AG10803 (cell line): ENCODE data around the gene CLTCL1.

ENCODE experiments used
- DNase-seq: peaks from one replicate; pipeline ENCODE4 v3.0.0; 2010; ENCODE audit warnings: low read depth
- H3K4me3 ChIP-seq: 2 replicates; pipeline ENCODE4 v1.5.1; 2011; ENCODE audit warnings: mild to moderate bottlenecking, low read length, control low read depth
- TF ChIP-seq, protein P1 (sequence below): conservative IDR thresholded peaks from 2 replicates; pipeline ENCODE4 v1.5.1; 2011; ENCODE audit warnings: mild to moderate bottlenecking, low read length, control low read depth, inconsistent platforms

Gene CLTCL1

DNA sequence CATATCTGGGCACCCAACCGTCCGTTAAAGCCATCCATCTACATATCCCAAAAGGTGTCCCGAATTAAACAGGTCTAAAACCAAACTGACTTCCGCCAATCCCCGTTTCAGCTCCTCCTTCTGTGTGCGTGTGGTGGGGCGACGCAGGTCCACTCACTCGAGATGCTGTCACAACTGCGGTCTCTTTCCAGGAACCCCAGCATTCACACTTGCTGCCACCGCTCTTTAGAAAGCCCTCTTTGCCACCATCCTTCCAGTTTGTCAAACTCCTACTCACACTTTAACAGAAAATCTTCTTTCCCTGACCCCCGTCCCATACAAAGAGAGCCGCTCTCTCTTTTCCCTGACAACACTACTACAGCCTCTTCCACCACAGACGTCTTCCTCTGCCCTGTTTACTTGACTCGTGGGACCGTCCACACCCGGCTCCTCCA, 147.5 kb downstream of the CLTCL1 start:
- peak; percentile 15 for DNase-seq
- peak overlapping the region; percentile 98 for H3K4me3 ChIP-seq
- TF ChIP-seq, protein P1, sequence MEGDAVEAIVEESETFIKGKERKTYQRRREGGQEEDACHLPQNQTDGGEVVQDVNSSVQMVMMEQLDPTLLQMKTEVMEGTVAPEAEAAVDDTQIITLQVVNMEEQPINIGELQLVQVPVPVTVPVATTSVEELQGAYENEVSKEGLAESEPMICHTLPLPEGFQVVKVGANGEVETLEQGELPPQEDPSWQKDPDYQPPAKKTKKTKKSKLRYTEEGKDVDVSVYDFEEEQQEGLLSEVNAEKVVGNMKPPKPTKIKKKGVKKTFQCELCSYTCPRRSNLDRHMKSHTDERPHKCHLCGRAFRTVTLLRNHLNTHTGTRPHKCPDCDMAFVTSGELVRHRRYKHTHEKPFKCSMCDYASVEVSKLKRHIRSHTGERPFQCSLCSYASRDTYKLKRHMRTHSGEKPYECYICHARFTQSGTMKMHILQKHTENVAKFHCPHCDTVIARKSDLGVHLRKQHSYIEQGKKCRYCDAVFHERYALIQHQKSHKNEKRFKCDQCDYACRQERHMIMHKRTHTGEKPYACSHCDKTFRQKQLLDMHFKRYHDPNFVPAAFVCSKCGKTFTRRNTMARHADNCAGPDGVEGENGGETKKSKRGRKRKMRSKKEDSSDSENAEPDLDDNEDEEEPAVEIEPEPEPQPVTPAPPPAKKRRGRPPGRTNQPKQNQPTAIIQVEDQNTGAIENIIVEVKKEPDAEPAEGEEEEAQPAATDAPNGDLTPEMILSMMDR, result no peak

DNA sequence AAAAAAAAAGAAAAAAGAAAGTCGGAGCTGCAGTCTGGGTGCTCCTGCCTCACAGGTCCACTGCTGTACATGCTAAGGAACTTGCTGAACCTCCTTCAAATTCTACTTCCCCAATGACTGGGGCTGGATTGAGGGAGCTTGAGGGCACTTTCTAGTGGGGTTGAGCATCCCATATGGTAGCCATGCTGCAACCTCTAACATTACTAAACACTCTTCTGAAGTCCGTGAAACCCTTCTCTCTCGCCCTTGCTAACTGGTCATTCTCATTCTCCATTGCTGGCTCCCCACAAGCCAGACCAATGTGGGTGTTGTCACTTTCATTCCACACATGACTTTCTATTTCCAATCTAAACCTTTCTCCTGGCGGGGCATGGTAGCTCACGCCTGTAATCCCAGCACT, 148.3 kb downstream of the CLTCL1 start:
- DNase-seq, result no peak
- TF ChIP-seq, protein P1, result no peak
- peak overlapping the region; percentile 18; the same call in 1 of the 2 replicates for H3K4me3 ChIP-seq

DNA sequence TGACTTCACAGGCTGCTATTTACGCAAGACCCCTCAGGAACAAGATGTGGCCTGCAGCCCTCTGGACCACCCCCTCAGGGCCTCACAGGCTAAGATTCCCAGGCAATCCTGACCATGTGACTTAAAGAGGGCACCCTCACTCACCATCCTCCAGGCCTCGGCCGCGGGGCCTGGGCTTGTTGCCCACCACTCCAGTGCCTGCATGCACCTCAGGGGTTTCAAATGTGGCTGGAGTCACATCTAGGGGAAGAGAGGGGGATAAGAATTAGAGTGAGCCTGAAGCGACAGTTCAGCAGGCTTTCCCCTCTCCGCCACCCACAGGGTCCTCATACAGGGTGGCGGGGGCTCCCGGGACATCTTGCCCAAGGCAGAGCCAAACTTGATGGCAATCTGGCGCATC, 149.1 kb downstream of the CLTCL1 start:
- TF ChIP-seq, protein P1, result no peak
- DNase-seq, result no peak
- no peak overlapping the region for H3K4me3 ChIP-seq

DNA sequence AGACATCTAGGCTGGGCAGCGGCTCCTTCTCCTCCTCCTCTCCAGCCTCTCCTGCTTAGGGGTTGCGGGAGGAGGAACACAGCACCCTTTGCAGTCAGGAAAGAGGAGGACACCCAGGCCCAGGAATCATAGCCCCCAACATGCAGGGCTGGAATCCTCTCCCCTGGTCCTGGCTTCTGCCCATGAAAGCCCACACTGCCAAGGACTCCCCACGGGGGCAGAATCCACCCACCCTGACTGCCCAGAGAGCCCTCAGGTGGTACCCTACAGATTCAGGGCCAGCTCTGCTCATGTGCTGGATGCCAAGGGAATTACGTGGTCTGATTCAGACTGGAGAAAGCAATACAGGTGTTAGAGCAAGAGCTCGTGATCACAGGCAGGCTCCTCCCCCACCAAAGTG, 151.5 kb downstream of the CLTCL1 start:
- H3K4me3 ChIP-seq, result no peak overlapping the region
- TF ChIP-seq, protein P1, result no peak
- DNase-seq, result no peak

DNA sequence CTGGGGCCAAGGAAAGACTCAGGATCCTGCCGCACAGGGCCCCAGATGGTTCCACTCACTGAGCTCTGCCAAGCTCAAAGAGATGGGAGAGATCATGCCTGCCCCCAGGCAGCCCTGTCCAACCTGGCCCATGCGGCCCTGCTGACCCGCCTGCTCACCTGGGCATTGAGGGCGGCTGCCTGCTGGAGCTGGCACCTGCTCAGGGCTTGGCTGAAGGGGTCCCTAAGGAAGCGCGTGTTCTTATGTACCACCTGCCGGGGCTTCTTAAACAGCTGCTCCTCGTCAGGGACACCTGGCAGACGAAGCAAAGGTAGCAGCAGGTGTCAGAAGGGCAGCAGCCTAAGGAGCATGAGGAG, 152.5 kb downstream of the CLTCL1 start:
- no peak overlapping the region for H3K4me3 ChIP-seq
- no peak for DNase-seq
- TF ChIP-seq, protein P1, result no peak

DNA sequence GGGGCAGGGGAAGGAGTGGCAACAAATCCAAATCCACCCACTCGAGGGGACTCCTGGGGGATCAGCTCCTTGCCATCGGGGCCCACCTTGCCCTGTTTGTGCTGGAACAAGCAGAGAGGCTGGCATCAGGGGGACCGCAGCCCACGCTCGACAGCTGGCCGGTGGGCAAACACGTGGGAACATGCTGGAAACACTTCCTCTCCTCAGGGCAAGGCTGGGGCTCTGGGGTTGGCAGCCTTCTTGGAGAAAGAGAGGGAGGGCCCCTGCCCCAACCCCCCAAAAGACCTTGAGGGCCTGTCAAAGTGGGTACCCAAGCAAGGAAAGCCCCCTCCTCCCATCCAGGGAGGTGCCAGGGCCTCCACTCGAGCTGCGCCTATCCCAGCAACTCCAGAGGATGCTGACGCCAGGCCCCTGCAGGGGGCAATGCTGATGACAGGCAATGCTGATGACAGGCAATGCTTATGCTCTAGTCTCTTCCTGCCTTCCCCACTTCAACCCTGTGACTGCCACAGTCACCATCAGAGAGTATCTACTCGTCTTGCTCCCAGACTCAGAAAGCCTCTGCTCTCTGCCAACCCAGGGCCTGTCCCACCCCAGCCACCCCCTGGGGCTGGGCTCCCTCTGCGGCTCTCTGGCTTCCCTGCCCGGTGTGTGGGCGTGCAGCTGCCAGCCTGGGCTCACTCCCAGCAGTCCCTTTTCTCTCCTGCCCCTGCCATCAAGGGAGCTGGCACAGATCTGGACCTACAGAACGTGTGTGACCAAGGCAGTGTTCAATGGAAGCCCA, 153.1 kb downstream of the CLTCL1 start:
- TF ChIP-seq, protein P1, result no peak
- no peak overlapping the region for H3K4me3 ChIP-seq
- DNase-seq, result no peak

DNA sequence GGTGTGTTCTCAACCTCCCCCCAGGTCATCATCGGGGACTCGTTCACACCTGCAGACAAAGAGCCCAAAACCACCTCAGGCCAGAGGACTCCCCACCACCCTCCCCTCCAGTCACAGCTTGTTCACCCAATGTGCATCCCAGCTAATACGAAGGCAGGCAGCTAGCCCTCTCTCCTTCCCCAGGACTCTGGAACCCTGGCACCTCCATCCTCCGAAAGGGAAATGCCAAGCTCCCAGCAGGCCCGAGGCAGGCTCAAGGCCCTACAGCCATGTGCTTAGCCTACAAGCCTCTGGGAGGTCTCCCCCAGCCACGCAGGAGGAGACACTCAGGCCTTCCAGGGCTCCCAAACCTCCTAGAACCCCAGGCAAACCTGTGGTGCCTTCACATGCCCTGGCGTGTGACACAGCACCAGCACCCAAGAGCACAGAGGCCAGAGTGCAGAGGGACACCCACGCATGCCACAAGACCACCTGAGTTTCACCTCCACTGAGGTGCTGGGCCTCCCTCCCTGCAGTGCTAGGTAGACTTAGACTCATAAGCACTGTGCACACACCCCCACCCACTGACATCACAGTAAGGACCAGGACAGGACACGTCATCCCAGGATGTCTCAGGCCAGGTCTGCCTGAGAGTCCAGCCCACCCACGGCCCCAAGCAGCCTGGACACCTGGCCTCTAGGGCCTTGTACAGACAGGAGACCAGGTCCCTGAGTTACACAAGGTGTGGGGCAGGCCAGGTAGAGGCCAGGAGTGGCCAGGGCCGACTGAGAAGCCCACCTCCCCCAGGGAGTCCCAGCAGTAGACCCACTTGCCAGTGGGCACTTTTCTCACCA, 153.9 kb downstream of the CLTCL1 start:
- DNase-seq, result no peak
- TF ChIP-seq, protein P1, result no peak
- H3K4me3 ChIP-seq, result no peak overlapping the region
